Measurements from ENCODE around the gene HDAC9. TPM values are rescaled to one million over a fixed set of nuclear protein-coding genes. Genes with fewer than 3 reads are reported as not detected.

HDAC9 gene
- total RNA-seq, 1 donor from 2014 or later: 32.4 TPM

GRCh38 chr7:18550574-18550973, 55.0 kb downstream of the HDAC9 start:
- Histone ChIP-seq H3K27me3 (no peaks in the 10 kb centered on the region), H3K9me3 (no peaks in the 10 kb centered on the region), H3K4me1 (peaks cover 8% of the 10 kb centered on the region), H3K4me3 (no peak overlapping the region), H3K36me3 (no peaks in the 10 kb centered on the region), H3K27ac (no peak overlapping the region)
- intact Hi-C loops (cut with DNase I): no loop called here
- no peak for TF ChIP-seq CTCF (IDR thresholded peaks at IDR 0.05)
- no peak for TF ChIP-seq POLR2AphosphoS5 (IDR thresholded peaks at IDR 0.05; ENCODE audit: insufficient read depth in 1 of 2, low read depth in 1 of 2)
- TF ChIP-seq POLR2A (IDR thresholded peaks at IDR 0.05): no peak
- no peak for DNase-seq (ENCODE audit: extremely low spot score in 2 of 2)

- H3K4me3 ChIP-seq: no peak overlapping the region
- peak in 1 of 2 donors; percentile 29 for TF ChIP-seq POLR2AphosphoS5 (IDR thresholded peaks at IDR 0.05; ENCODE audit: insufficient read depth in 1 of 2, low read depth in 1 of 2)
- no peak for TF ChIP-seq CTCF (IDR thresholded peaks at IDR 0.05)
- no peak for TF ChIP-seq POLR2A (IDR thresholded peaks at IDR 0.05)
- peaks cover 8% of the 10 kb centered on the region for H3K4me1 ChIP-seq
- intact Hi-C loops (cut with DNase I): no loop called here
- H3K27me3 ChIP-seq: no peaks in the 10 kb centered on the region
- no peaks in the 10 kb centered on the region for H3K36me3 ChIP-seq
- no peaks in the 10 kb centered on the region for H3K9me3 ChIP-seq
- DNase-seq (ENCODE audit: extremely low spot score in 2 of 2): no peak
- no peak overlapping the region for H3K27ac ChIP-seq
These were observed 56.9 kb downstream of the HDAC9 start for GRCh38 chr7:18552316-18552916.

GRCh38 chr7:18552943-18553604, 57.5 kb downstream of the HDAC9 start:
- TF ChIP-seq CTCF (IDR thresholded peaks at IDR 0.05): no peak
- no peak for TF ChIP-seq POLR2A (IDR thresholded peaks at IDR 0.05)
- TF ChIP-seq POLR2AphosphoS5 (IDR thresholded peaks at IDR 0.05; ENCODE audit: insufficient read depth in 1 of 2, low read depth in 1 of 2): no peak
- Histone ChIP-seq H3K27me3 (no peaks in the 10 kb centered on the region), H3K36me3 (no peaks in the 10 kb centered on the region), H3K4me3 (no peak overlapping the region), H3K27ac (no peak overlapping the region), H3K9me3 (no peaks in the 10 kb centered on the region), H3K4me1 (peaks cover 8% of the 10 kb centered on the region)
- intact Hi-C loops (cut with DNase I): no loop called here
- DNase-seq (ENCODE audit: extremely low spot score in 2 of 2): no peak

GRCh38 chr7:18553605-18554003, 58.1 kb downstream of the HDAC9 start:
- H3K27ac ChIP-seq: no peak overlapping the region
- intact Hi-C loops (cut with DNase I): no loop called here

More at GRCh38 chr7:18553605-18554003, 58.1 kb downstream of the HDAC9 start:
- TF ChIP-seq POLR2AphosphoS5 (IDR thresholded peaks at IDR 0.05; ENCODE audit: insufficient read depth in 1 of 2, low read depth in 1 of 2): no peak
- no peak for TF ChIP-seq CTCF (IDR thresholded peaks at IDR 0.05)
- TF ChIP-seq POLR2A (IDR thresholded peaks at IDR 0.05): no peak
- DNase-seq (ENCODE audit: extremely low spot score in 2 of 2): no peak
- no peaks in the 10 kb centered on the region for H3K27me3 ChIP-seq
- no peaks in the 10 kb centered on the region for H3K36me3 ChIP-seq
- H3K9me3 ChIP-seq: no peaks in the 10 kb centered on the region
- no peak overlapping the region for H3K4me3 ChIP-seq
- peaks cover 8% of the 10 kb centered on the region for H3K4me1 ChIP-seq

All from vagina (tissue), 2 donors.